NCI-H2227 (cell line): ENCODE data around the gene ANKDD1B.
"Not testable (repeated sequence)": the region's sequence is repeated elsewhere in the genome, so short reads cannot be mapped to it uniquely, and the experiment has no call there.

Experiments
- DNase-seq: peaks from one replicate; lab custom pipeline; 2025; ENCODE audit not compliant: unreplicated experiment; lab: John Stamatoyannopoulos, UW

The ANKDD1B gene

DNA sequence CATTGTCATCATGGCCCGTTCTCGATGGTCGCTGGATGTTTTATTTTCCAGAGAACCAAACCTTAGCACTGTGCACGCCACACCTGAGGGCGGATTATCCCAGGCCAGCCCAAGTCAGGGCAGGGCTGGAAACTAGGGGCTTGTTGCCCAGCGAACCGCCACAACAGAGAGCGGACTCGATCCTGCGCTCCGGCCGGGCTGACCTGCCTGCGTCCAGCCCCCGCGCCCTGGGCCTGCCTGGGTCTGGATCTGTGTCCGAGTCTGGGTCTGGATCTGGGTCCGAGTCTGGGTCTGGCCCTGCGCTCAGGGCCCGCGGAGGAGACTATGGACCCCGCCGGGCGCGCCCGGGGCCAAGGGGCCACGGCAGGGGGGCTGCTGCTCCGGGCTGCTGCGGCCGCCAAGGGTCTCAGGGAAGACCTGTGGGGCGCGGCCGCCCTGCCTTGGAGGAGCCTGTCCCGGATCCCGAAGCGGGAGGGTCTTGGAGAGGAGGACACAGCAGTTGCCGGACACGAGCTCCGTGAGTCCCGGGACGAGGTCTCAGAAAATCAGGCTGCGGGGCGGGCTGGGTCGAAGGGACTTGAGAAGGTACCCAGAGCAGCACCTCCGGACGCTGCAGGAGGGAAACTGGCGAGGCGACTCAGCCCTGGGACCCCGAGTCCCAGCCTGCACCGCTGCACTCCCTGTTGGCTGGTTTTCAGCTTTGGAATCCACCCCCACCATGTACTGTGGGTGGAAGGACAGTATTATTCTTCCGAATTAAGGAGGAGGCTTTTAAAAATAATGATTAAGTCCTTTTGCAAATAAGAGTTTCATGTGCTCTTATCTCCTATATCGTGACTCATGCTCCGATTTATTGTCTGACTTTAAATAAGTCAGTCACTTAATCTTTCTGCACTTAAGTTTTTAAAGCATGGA is at the start of gene ANKDD1B:
TSS of gene ANKDD1B (plus strand) at position 143 of the 915 bp plus-strand sequence. CDS start at position 325, 182 bp downstream.
- peak; percentile 6 for DNase-seq

DNA sequence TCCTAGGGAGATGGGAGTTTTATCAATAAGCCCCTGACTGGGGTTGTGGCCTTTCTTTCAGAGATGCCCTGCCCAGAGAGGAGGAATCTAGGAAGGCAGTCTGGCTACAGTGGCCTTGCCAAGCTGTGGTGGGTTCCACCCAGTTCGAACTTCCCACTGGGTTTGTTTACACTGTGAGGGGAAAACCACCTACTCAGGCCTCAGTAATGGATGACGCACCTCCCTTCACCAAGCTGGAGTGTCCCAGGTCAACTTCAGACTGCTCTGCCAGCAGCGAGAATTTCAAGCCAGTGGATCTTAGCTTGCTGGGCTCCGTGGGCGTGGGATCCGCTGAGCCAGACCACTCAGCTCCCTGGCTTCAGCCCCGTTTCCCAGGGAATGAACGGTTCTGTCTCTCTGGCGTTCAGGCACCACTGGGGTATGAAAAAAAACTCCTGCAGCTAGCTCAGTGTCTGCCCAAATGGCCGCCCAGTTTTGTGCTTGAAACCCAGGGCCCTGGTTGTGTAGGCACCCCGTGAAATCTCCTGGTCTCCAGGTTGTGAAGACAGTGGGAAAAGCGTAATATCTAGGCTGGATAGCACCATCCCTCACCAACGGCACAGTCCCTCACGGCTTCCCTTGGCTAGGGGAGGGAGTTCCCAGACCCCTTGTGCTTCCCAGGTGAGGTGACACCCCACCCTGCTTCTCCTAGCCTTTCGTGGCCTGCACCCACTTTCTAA is 45.1 kb upstream of the ANKDD1B start:
- not testable (repeated sequence) for DNase-seq

DNA sequence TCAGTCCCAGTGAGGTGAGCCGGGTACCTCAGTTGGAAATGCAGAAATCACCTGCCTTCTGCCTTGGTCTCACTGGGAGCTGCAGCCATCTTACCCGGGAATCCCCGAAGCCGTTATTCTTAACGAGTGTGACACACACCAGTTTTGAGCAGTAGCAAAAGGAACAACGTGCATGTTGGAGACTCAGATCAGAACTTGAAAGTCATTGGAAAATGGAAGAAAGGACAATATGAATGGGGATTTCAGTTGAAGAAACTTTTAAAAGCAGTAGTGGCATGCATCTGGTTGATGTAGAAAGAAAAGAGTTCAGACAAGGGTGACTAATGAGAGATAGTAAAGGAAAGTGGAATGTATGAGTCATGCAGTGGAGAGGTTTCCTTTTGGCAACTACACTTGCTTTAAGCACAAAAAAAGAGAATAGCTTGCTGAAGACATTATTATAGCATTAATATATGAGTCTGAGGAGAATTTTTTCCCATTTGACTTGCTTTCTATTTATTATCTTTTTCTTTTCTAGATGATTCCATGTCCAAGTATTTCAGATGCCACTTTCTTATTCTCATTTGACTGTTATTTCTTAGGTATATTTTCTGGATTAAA is 44.4 kb upstream of the ANKDD1B start:
- no peak for DNase-seq

DNA sequence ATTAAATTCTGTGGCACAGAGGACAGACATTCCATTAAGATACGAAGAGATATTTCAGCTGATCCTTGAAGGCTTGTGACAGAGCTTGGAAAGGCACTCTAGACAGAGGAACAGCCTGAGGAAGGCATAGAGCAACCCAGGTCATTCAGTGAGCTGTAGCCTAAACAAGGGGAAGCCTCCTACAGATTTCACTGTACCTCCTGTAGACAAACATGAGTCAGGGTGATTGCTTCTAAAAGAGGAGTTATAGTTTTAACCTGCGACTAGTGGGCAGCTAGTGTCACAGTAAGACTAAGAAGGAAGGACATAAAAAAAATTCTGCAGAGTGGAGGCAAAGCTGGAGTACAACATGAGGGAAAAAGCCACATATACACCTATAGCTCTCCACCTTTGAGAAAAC is 43.5 kb upstream of the ANKDD1B start:
- no peak for DNase-seq

DNA sequence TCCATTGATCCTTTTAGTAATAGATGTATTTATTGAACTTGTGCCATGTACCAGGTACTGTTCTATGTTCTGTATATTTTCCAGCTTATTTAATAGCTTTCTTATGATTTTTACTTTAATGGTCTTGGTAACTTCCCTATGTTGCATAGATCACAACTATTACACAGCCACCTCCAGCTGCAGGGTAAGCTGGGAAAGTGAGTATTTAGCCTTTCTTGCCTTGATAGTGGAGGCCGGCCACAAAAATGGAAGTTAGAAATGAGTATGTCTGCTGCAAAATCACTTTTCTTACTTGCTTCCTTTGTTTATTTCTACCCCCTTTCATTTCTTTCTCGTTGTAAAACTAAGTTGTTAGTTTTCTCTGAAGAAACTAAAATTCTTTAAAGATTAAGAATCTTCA is 43.1 kb upstream of the ANKDD1B start:
- no peak for DNase-seq

DNA sequence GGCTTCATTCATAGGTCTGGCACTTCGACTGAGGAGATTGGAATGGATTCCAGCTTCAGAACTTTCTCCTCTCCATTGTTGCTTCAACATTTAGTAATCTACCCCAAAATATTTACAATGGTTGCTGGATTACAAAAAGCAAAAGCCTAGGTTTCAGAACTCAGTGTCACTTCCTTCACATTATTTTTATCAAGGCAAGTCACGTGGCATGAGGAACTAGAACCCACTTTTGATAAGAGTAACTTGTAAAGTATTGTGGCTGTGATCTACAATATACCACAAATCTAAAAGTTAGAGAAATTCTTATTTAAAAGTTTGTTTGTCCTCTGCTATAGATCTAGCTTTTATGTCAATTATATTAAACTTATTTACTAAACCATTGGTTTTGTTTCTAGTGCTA is 39.7 kb upstream of the ANKDD1B start:
- DNase-seq, result no peak

DNA sequence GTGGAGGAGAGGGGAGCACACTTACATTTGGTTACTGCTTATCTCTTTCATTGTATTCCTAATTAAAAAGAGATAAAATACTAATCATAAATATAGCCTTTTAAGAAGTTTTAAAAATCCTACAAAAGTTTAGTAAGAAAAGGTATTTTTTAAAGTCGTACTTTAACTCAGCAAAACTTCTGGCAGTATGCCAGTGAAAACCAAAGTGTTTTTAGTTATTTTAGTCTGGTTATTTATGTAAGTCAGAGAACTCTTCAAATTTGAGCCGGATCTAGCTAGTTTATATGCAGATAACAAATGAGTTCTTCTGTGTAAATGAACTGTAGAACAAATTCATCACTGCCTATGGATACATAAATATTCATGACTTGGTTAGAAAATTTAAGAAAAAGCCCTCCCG is 36.5 kb upstream of the ANKDD1B start:
- no peak for DNase-seq

DNA sequence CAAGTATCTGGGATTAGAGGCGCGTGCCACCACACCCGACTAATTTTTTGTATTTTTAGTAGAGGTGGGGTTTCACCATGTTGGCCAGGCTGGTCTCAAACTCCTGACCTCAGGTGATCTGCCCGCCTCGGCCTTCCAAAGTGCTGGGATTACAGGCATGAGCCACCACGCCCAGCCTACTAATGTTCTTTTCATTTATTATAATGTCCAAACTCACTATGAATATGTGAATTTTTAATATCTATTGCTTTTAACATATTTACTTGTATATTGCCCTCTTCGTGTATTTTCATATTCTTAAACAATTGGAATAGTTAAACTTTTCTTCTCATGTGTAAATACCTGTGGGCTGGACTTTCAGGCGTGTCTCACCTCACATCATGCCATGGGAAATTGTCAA is 33.0 kb upstream of the ANKDD1B start:
- DNase-seq, result not testable (repeated sequence)

DNA sequence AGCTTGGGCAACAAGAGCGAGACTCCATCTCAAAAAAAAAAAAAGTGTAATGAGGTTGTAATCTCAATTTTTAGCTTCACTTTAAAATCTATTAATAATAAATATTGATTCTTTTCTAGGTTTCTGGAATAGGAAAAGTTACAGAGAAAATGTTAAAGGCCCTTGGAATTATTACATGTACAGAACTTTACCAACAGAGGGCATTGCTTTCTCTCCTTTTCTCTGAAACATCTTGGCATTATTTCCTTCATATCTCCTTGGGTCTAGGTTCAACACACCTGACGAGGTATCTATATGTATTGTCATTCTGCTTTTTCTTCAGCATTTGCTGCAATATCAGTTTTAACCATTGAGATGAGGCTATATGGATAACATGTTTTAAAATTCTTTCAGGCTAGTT is 26.6 kb upstream of the ANKDD1B start:
- DNase-seq, result no peak

DNA sequence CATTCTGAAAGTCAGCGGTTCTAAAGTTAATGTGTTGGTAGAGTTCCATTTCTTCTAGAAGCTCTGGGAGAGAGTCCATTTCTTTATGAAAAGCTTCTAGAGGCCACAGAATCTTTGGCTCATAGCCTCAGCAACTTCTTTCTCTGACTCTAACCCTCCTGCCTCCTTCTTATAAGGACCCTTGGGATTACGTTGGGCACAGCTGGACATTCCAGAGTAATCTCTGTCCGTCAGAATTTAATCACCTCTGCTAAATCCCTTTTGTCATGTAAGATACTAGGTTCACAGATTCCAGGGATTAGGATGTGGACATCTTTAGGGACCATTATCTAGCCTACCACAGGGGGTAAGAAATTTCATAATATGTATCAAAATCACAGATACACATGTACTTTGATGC is 22.6 kb upstream of the ANKDD1B start:
- DNase-seq, result no peak

DNA sequence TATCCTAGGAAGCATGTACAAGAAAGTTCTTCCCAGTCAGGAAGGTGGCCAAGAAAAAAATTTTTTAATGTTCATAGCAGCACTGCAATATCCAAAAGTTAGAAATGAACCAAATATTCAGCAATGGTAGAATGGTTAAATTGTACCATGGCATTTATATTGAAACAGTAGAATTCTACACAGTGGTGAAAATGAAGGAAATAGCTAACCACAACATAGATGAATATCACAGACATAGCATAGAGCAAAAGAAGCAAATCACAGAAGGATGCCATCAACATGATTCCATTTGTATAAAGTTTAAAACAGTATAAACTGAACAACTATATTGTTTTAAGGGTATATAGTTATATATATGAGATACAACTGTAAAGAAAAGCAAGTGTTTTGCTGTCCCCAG is 10.7 kb upstream of the ANKDD1B start:
- DNase-seq, result no peak

DNA sequence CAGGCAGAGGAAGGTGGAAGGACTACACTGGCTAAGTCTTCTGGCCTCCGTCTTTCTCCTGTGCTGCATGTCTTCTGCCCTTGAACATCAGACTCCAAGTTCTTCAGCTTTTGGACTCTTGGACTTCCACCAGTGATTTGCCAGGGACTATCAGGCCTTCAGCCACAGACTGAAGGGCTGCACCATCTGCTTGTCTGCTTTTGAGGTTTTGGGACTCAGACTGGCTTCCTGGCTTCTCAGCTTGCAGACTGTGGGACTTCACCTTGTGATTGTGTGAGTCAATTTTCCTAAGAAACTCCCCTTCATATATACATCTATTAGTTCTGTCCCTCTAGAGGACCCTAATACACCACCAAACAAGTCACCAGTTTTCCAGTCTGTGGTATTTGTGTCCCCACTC is 9.7 kb upstream of the ANKDD1B start:
- no peak for DNase-seq

DNA sequence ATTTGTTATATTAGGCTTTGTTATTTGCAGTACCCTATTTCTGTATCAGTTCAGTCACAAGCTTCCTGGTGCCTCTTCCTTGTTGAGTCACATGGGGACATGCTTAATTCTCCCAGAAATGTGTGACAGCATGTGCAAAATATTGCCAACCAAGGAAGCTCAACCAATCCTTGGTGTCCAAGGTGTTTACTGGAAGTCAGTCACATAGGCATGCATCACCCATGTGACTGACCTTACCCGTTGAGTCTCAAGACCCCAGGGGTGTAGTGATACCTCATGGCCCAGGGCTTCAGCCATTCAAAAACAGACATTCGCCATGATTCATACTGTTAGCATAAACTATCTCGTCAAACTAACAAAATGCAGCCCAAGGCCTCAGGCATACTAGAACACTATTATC is 9.3 kb upstream of the ANKDD1B start:
- DNase-seq, result no peak

DNA sequence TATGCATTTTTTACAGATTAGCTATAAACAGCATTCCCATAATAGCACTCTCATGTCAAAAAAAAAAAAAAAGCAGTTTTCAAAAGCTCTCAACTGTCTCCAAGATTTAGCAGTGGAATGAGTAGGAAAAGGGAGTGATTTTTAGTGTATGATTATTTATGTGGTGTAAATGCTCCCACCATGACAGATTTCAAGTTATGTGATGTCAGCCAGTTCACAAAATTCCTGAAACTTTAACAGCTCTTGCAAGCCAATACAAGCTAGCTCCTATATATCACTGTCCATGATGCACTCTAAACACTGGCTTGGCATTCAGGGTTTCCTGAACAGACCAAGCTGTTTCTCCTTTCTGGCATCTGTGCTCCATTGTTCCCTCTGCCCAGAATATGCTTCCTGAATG is 7.9 kb upstream of the ANKDD1B start:
- no peak for DNase-seq

DNA sequence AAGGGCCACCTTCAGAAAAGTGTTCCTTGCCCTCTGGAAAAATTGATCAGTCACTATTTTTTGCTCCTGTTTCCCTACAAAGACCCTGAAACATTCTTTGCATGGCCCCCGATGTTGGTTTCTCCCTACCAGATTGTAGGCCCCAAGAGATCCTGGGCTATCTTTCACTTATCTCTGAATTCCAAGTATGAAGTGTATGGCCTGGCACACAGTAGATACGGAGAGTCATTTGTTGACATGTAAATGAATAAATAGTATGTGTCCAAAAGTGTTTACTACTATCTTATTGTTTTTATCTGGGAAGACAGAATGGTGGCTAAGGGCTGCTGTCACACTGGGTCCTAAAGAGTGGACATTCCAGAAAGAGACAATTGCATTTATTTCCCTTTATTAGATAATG is 7.4 kb upstream of the ANKDD1B start:
- DNase-seq, result no peak

DNA sequence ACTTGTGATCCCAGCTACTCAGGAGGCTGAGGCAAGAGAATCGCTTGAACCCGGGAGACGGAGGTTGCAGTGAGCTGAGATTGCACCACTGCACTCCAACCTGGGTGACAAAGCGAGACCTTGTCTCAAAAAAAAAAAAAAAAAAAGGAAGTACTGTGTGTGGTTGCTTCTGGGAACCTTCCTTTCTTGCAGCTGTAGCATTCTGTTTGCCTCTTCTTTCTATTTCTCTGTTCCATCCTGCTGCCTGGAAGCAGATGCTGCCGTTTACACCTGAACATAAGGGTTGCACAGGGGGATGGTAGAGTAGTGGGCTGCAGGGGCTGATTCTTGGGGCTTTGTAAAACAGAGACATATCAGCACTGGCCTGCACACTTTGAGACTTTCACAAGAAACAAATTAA is 3.9 kb upstream of the ANKDD1B start:
- not testable (repeated sequence) for DNase-seq

DNA sequence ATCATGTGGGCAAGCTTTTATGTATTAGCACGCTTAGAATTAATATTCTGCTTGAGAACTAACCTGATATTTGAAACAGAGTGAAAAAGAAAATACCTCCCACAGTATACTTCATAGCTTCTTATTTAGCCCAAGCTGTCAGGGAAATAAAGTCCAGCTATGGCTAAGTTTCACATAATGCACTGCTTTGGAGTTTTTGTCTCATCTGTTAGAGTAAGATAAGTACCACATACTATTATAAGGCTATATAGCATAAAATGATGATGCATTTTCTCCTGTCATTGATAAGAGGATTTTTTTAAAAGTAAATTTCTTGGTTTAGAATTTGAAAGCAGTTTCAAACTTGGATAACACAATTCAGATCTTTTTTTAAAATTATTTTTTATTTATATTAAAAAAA is 2.4 kb upstream of the ANKDD1B start:
- no peak for DNase-seq

DNA sequence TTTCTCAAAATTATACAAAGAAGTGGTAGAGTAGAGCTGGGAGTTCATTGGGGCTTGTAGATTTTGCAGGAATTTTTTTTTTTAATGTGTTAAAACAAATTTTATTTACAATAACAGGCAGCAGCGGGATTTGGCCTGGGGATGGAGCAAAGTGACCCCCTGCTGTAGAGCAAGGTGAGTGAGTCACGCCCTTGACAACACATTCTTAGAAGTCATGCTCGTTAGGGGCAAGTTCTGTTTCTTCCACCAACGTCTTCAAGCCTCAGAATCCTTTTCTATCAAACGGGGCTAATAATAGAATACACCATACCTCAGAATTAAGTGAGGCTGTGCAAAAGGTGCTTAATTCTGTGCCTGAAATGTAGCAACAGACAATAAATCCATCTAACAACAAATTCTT is 1.1 kb upstream of the ANKDD1B start:
- DNase-seq, result no peak

DNA sequence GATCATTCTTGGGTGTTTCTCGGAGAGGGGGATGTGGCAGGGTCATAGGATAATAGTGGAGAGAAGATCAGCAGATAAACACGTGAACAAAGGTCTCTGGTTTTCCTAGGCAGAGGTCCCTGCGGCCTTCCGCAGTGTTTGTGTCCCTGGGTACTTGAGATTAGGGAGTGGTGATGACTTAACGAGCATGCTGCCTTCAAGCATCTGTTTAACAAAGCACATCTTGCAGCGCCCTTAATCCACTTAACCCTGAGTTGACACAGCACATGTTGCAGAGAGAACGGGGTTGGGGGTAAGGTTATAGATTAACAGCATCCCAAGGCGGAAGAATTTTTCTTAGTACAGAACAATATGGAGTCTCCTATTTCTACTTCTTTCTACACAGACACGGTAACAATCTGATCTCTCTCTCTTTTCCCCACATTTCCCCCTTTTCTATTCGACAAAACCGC is 368 bp upstream of the ANKDD1B start:
- not testable (repeated sequence) for DNase-seq

DNA sequence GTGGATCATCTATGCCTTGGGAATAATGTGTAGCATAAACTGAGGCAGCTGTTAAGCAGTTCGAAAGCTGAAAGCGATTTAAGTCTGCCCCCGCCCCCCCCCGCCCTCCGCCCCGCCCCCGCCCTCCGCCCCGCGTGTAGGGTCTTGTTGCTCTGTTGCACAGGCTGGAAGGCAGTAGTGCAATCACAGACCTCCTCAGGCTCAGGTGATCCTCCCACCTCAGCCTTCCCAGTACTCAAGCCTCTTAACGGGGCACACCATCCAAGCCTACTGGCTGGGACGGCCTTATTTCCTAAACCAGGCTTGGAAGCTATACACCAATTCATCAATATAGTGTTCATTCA is 945 bp downstream of the ANKDD1B start:
- no peak for DNase-seq

DNA sequence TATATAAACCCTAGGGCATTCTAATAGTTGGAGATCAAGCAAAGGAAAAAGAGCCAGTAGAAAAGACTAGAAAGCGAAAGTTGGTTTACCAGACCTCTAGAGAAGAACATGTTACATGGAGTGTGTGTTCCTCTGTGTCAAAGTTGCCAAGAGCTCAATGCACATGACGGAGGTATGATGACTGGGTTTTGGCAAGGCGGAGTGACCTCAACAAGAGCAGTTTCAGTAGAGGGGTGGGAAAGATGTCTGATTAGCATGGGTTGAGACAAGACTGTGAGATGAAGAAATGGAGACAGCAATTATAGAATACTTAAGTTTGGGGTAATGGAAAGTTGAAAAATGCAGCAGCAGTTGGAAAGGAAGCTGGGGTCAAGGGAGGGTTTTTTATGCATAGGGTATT is 1.6 kb downstream of the ANKDD1B start:
- DNase-seq, result no peak

DNA sequence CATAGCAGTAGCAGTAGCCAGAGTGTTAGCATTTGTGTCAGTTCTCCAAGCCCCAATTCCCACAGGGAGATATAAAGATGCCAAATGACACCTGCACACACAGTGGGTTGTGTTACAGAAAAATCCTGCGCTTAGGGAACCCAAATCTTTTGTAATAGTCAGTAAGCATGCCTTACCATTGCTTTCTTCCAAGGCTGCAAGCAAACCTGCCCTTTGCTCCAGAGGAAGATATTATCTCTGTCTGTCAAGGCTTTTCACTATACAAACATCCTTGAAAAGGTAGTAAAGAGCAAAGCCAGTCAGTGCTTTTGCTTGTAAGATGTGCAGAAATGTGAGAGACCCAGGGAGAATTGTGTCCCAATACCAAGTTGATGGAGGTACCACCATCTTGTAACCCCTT is 2.9 kb downstream of the ANKDD1B start:
- DNase-seq, result no peak
